Endometrial microvascular endothelial cells (primary cell): ENCODE data around the gene ACP6. TPM values are rescaled to one million over a fixed set of nuclear protein-coding genes. Genes with fewer than 3 reads are reported as not detected.

Source experiments
- in situ Hi-C: cut with HindIII; loops from 2 replicates; pipeline ENCODE4 v1.10.0; 2017; ENCODE audit warnings: low sequenced_read_pairs, low pct_unique_long_range_greater_than_20kb; ENCODE audit errors: inconsistent ontology term
- total RNA-seq: library from RNA; depleted of rRNA; stranded (reverse); fragments of >200 nt; gene quantifications from one replicate; pipeline ENCODE4 v1.2.3, GENCODE V29; 2015; ENCODE audit errors: inconsistent ontology term

Gene ACP6
- total RNA-seq, 1 donor from 2014 or later: 7.2 TPM

DNA sequence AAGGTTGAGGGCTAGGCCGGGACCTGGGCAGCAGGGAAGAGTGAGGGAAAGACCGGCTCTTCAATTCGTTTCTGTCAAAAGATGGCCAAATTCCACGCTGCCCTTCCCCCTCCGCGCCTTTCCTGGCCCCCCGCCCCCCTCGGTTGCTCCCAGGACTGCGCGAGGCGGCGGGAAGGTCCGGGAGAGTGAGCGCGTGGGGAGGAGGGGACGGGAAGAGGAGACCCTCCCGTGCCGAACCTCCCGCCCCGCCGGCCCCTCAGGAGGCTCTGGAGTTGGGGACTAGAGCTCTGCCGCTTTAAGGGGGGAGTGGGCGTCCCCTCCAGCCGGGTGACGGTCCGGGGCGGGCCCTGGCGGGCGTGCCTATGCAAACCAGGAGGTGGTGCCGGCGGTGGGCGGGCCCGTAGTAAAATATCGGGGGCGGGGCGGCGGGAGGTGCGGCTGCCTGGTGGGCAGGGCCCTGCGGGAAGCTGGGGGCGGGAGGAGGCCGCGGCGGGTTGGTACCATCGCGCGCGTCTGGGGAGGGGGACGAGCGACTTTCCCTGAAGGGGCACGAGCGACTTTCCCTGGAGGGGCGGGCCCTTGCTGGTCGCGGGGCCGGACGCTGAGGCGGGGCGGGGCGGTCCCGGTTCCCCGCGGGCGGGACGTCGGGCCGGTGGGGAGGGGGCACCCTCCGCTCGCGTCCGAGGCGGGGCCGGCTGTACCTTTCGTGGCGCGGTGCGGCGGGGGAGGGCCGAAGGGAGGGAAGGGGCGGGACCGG lies 70.8 kb downstream of the ACP6 start:
- in situ Hi-C loops: no loop called here

DNA sequence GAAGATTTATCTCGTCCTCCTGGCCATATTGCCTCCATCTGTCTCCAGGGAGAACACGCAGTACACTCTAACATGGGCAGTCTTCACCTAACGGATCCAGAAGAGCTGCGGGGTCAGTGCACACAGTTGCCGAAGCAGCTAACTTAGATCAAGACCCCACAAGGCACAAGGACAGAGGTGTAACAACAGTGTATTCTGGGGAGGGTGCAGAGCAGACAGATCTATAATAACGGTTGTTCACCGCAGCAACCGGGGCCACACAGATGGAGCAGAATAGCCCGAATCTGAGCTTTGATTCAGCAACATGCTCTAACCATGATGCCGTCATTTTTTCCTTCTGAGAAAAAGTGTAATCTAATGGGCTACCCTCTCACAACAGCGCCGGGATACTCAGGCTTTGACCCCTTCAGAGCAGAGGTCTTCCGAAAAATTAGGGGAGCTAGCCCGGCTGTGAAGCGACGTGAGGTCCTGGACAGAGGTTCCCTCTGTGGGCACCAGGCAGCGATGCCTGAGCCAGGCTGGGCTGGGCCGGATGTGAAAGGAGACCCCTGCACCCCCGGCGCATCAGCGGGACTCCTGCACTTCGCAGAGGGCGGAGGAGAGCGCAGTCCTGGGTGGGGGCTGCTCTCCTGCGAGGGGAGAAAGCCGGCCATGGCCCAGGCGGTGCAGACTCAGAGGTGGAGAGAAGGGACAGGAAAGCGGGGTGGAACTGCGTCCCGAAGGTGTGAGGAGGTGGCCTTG lies 71.5 kb downstream of the ACP6 start:
- in situ Hi-C loops: no loop called here

DNA sequence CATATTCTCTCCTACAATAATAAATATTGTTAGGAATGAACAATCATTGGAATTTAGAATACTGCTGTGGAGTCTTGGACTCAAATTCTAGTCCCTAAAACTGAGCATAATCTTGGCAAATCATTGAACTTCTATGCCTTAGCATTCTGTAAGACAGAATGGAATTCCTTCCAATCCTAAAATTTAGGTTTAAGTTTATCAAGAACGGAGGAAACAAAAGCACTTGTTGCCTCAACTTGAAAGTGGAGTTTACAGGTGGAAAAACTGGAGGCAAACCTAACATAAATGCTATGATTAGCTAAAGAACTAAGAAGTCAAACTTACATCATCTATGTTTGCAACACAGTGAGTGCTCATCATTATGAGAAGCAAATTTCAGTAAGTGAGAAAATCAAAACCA lies 73.3 kb downstream of the ACP6 start:
- in situ Hi-C loops: no loop called here

Other genes with a start within 250 kb of the ACP6 start
- 3.0 TPM for gene BCL9, start 129.0 kb downstream of the ACP6 start, total RNA-seq
- not detected for gene GJA5, start 90.1 kb upstream of the ACP6 start, total RNA-seq
- gene GJA8, start 232.3 kb upstream of the ACP6 start, total RNA-seq: not detected